B cell (primary cell): ENCODE results near the gene UCKL1.

ENCODE experiments used
- CTCF ChIP-seq: fragments of 200-600 bp; IDR thresholded peaks from one replicate; pipeline ENCODE4 v1.8.0; 2022; ENCODE audit warnings: antibody characterized with exemption, mild to moderate bottlenecking
- EZH2 ChIP-seq: IDR thresholded peaks from 2 replicates; pipeline ENCODE4 v1.6.1; 2012; ENCODE audit warnings: borderline replicate concordance, low read depth, mild to moderate bottlenecking, moderate library complexity, low read length; ENCODE audit not compliant: insufficient read depth, poor library complexity, severe bottlenecking

GRCh38 chr20:63968136-63968927, 12.1 kb upstream of the UCKL1 start:
- TF ChIP-seq CTCF (no peak), EZH2 (no peak)
